ENCODE measurements around the gene TSNAXIP1.
"Not testable (repeated sequence)": the region's sequence is repeated elsewhere in the genome, so short reads cannot be mapped to it uniquely, and the experiment has no call there.

TSNAXIP1 gene

DNA sequence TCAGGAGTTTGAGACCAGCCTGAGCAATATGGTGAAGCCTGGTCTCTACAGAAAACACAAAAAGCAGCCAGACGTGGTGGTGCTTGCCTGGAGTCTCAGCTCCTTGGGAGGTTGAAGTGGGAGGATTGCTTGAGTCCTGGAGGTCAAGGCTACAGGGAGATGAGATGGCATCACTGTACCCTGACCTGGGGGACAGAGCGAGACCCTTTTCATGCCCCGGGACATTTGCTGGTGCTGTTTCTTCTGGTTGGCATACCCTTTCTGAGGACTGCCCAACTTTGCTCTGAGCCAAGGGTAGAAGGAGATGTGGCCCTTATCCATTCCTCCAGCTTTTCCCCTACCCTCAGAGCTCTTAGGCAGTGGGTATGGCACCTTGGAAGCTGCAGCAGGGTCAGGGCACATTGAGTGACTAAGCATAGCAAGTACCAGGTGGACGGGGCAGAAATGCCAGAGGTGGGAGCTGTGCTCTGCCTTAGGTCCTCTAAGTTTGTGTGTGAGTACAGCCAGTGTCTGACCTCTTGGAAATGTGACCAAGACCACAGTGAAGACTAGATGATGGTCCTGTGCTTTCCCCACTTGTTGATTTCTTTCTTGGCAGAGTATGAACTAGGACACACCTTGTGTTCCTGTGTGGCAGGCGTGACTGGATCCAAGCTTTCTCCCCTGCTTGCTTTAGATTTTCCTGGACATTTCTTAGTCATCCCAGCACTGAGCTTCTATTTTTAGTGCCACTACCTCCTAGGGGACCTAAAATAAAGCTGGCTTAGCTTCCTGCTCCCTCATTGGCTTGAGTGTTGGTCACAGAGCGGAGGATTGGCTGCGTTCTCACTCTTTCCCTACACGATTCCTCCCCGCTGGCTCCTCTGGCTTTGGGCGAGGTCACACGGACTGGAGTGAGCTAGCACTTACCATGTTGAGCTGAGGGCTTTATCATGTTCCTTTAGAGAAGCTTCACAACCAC lies 56.2 kb downstream of the TSNAXIP1 start:
- DNase-seq (ENCODE audit: extremely low read depth, low read depth): no peak

DNA sequence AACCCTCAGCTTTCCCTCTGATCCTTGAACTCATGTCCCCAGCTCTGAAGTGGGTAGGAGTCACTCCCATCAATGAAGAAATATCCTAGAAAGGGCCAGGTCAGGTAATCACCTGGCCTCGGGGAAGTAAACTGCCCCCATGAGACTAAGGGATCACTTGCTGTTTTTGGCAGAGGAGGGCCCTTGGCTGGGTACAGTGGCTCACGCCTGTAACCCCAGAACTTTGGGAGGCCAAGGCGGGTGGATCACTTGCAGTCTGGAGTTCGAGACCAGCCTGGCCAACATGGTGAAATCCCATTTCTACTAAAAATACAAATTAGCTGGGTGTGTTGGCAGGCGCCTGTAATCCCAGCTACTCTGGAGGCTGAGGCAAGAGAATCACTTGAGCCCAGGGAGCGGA lies 57.4 kb downstream of the TSNAXIP1 start:
- not testable (repeated sequence) for DNase-seq (ENCODE audit: extremely low read depth, low read depth)

More for the DNA sequence above, 56.2 kb downstream of the TSNAXIP1 start:
- TF ChIP-seq, protein P1, sequence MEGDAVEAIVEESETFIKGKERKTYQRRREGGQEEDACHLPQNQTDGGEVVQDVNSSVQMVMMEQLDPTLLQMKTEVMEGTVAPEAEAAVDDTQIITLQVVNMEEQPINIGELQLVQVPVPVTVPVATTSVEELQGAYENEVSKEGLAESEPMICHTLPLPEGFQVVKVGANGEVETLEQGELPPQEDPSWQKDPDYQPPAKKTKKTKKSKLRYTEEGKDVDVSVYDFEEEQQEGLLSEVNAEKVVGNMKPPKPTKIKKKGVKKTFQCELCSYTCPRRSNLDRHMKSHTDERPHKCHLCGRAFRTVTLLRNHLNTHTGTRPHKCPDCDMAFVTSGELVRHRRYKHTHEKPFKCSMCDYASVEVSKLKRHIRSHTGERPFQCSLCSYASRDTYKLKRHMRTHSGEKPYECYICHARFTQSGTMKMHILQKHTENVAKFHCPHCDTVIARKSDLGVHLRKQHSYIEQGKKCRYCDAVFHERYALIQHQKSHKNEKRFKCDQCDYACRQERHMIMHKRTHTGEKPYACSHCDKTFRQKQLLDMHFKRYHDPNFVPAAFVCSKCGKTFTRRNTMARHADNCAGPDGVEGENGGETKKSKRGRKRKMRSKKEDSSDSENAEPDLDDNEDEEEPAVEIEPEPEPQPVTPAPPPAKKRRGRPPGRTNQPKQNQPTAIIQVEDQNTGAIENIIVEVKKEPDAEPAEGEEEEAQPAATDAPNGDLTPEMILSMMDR (IDR thresholded peaks at IDR 0.05; ENCODE audit: low read depth, low read length): no peak

DNA sequence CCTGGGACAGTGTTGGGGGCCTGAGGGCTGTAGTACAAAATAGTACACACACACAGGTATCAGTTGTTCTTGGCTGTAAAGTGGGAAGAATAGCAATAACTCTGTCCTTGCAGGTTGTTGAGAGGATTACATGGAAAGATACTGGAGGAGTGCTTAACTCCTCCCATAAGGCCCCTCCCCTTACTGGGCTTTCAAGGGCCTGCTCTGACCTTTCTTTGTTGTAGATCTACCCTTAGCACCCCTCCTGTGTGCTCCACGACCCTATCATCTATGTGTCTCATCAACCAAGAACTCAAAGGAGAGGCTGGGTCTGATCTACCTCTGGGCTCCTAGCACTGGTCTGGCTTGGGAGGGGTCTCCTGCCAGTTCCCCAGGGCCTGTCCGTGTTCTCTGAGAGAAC lies 57.9 kb downstream of the TSNAXIP1 start:
- TF ChIP-seq, protein P1 (IDR thresholded peaks at IDR 0.05; ENCODE audit: low read depth, low read length): no peak
- DNase-seq (ENCODE audit: extremely low read depth, low read depth): no peak

DNA sequence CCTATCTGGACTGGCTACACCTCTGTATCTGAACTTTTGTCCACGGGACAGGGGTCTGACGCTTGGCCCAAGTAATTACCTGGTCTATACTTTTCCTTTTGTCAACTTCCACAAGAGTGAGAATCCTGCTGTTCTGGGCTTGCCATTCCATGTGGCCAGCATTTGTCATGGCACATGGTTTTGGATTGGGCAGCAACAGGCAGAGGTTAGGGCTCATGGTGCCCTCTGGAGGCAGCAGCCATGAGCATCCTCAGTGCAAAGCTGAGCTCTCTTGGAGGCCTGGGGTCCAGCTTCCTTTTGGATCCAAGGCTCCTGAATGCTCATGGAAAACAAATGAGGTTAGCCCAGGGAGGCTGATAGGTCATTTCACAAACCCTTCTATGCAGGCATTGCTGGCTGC lies 58.6 kb downstream of the TSNAXIP1 start:
- DNase-seq (ENCODE audit: extremely low read depth, low read depth): no peak
- TF ChIP-seq, protein P1 (IDR thresholded peaks at IDR 0.05; ENCODE audit: low read depth, low read length): peak; percentile 41

DNA sequence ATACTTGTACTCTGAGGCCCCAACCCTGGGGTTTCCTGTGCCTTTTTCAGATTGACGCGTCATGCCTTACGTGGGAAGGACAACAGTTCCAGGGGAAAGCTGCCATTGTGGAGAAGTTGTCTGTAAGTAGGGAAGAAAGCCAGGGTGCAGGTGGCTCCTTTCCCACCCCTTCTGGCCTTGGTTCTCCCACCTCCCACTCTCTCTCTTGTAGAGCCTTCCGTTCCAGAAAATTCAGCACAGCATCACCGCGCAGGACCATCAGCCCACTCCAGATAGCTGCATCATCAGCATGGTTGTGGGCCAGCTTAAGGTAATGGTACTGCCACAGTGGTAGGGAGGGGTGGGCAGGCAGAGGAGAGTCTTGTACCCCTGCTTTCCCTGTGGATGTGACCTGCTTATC lies 61.6 kb downstream of the TSNAXIP1 start:
- DNase-seq (ENCODE audit: extremely low read depth, low read depth): no peak
- TF ChIP-seq, protein P1 (IDR thresholded peaks at IDR 0.05; ENCODE audit: low read depth, low read length): no peak

DNA sequence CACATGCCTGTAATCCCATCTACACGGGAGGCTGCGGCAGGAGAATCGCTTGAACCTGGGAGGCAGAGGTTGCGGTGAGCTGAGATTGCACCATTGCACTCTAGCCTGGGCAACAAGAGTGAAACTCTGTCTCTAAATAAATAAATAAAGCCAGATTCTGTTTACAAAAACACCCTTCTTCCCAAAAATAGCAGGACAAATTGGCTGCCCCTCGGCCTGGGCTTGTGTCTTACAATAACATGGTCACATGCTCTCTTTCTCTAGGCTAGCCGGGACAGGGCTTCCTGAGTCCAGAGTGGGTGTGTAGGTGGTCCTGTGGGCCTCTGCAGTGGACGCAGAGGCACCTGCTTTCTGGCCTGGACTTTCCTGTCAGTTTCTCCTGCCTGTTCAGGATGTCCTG lies 63.0 kb downstream of the TSNAXIP1 start:
- DNase-seq (ENCODE audit: extremely low read depth, low read depth): no peak
- TF ChIP-seq, protein P1 (IDR thresholded peaks at IDR 0.05; ENCODE audit: low read depth, low read length): no peak

DNA sequence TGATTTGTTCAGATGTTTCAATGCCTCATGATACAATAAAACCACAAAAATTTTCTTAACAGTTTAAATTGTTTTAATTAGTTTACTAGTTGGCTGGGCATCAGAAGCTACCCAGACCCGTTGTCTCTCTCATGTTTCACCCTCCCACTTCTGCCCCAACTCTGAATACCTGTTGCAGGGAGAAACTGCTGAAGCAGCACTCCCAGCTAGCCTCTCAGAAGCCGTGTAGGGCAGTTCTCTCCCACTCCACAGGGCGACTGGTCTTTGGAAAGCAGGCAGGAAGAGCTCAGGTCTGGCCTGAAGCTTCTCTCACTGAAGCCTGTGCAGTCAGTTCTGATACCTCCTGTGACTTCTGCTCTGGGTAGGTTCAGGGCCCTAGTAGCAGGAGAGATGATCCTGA lies 64.6 kb downstream of the TSNAXIP1 start:
- TF ChIP-seq, protein P1 (IDR thresholded peaks at IDR 0.05; ENCODE audit: low read depth, low read length): no peak
- DNase-seq (ENCODE audit: extremely low read depth, low read depth): no peak
